Stimulated activated CD8-positive, alpha-beta memory T cell treated with anti-CD3 and anti-CD28 coated beads, Interleukin-15, amount 100 ng/mL, for 4 hours (primary cell): ENCODE results near the gene CSH2.
A peak's percentile ranks its signal among the peaks of the same experiment; 100 is the strongest.
"Not testable (repeated sequence)": the region's sequence is repeated elsewhere in the genome, so short reads cannot be mapped to it uniquely, and the experiment has no call there.

Experiments used
- DNase-seq, 2 donors: peaks; one replicate each; pipeline ENCODE4 v3.0.0-alpha.2; 2020; ENCODE audit warnings: low read depth in 2 of 2

Gene CSH2

DNA sequence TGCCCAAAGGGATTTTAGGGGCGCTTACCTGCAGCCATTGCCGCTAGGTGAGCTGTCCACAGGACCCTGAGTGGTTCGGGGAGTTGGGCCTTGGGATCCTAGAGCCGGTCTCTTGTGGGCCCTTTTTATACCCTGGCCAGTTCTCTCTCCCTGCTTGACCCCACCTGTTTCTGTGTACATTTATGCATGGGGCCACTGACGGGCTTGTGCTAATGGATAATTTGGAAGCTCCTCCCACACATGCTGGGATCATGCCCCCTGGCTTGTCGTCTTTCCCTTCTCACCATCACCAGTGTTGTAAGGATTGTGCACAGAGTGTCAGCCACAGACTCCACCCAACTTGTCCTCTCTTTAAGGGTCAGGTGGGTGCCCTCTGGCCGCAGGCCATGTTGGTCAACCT lies at the start of gene CSH2:
CSH2 (minus strand) TSS at position 101 of the 400 bp plus-strand sequence; CDS start at position 38, 63 bp downstream.
- not testable (repeated sequence) for DNase-seq

GRCh38 chr17:63922402-63922801 lies 48.9 kb upstream of the CSH2 start:
- not testable (repeated sequence) for DNase-seq

GRCh38 chr17:63920779-63921178 lies 47.3 kb upstream of the CSH2 start:
- not testable (repeated sequence) for DNase-seq

DNA sequence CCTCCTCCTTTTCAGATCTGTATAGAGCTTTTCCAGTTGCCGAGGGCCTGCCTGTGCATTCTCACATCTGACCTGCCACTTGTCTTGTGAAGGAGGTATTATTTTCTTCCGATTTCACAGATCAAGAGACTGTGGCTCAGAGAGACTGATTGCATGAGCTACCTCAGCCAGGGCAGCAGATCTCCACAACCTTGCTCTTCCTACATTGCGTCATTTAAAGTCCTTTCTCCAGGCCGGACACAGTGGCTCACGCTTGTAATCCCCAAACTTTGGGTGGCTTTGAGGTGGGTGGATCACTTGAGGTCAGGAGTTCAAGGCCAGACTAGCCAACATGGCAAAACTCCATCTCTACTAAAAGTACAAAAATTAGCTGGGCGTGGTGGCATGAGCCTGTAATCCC lies 46.6 kb upstream of the CSH2 start:
- DNase-seq = not testable (repeated sequence)

- DNase-seq = peak; percentile 24 to 50
These were observed 45.8 kb upstream of the CSH2 start for GRCh38 chr17:63919311-63919723.

- not testable (repeated sequence) for DNase-seq
These were observed 45.4 kb upstream of the CSH2 start, which contains the start of gene GH1 for GRCh38 chr17:63918789-63919305. Gene GH1, minus strand, starts transcription at chr17:63918839. Its CDS starts 63 bp downstream, at chr17:63918776.

- DNase-seq = no peak
These were observed 44.8 kb upstream of the CSH2 start for GRCh38 chr17:63918305-63918704.

GRCh38 chr17:63917646-63918045 lies 44.2 kb upstream of the CSH2 start:
- DNase-seq = no peak

DNA sequence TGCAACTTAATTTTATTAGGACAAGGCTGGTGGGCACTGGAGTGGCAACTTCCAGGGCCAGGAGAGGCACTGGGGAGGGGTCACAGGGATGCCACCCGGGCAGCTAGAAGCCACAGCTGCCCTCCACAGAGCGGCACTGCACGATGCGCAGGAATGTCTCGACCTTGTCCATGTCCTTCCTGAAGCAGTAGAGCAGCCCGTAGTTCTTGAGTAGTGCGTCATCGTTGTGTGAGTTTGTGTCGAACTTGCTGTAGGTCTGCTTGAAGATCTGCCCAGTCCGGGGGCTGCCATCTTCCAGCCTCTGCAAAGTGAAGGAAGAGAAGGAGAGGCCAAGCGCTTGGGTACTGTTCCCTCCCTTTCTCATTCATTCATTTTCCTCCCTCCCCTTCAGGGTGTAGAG lies 43.7 kb upstream of the CSH2 start:
- DNase-seq = not testable (repeated sequence)

DNA sequence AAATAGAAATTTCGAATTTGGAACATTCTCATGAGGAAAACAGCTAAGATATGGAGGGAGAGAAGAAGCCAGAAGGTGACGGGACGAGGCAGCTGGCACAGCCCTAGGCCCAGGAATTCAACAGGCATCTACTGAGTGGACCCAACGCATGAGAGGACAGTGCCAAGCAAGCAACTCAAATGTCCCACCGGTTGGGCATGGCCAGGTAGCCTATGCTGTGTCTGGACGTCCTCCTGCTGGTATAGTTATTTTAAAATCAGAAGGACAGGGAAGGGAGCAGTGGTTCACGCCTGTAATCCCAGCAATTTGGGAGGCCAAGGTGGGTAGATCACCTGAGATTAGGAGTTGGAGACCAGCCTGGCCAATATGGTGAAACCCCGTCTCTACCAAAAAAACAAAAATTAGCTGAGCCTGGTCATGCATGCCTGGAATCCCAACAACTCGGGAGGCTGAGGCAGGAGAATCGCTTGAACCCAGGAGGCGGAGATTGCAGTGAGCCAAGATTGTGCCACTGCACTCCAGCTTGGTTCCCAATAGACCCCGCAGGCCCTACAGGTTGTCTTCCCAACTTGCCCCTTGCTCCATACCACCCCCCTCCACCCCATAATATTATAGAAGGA lies 43.2 kb upstream of the CSH2 start:
- no peak for DNase-seq

GRCh38 chr17:63915753-63916152 lies 42.3 kb upstream of the CSH2 start:
- not testable (repeated sequence) for DNase-seq

GRCh38 chr17:63914471-63914870 lies 41.0 kb upstream of the CSH2 start:
- no peak for DNase-seq

GRCh38 chr17:63911657-63912100 lies 38.2 kb upstream of the CSH2 start:
- DNase-seq = peak in 1 of 2 donors; percentile 44

DNA sequence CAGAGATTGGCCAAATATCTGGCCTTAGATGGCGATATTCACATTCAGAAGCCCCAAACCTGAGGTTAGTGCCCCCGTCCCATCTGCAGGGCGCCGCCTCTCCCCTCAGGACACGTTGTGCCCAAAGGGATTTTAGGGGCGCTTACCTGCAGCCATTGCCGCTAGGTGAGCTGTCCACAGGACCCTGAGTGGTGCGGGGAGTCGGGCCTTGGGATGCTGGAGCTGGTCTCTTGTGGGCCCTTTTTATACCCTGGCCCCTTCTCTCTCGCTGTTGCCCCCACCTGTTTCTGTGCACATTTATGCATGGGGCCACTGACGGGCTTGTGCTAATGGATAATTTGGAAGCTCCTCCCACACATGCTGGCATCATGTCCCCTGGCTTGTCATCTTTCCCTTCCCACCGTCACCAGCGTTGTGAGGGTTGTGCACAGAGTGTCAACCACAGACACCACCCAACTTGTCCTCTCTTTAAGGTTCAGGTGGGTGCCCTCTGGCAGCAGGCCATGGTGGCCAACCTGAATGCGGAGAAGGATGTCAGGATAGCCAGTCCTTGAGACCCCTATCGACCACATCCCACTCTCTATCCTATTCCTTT lies 37.7 kb upstream of the CSH2 start, which contains the start of gene CSHL1:
CSHL1 (minus strand) TSS at position 218 of the 595 bp plus-strand sequence; CDS start at position 156, 62 bp downstream.
- DNase-seq = no peak

DNA sequence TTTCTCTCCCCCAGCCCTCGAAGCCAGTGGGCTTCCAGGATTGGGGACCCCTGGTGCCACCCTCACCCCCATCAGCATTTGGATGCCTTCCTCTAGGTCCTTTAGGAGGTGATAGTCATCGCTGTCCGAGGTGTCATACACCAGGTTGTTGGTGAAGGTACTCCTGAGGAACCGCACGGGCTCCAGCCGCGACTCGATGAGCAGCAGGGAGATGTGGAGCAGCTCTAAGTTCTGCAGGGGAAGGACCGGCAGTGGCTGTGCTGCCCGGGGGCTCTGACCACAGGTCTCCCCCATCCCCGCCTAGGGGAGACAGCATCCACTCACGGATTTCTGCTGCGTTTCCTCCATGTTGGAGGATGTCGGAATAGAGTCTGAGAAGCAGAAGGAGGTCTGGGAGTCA lies 36.6 kb upstream of the CSH2 start:
- no peak for DNase-seq

GRCh38 chr17:63909586-63909985 lies 36.1 kb upstream of the CSH2 start:
- DNase-seq = not testable (repeated sequence)

DNA sequence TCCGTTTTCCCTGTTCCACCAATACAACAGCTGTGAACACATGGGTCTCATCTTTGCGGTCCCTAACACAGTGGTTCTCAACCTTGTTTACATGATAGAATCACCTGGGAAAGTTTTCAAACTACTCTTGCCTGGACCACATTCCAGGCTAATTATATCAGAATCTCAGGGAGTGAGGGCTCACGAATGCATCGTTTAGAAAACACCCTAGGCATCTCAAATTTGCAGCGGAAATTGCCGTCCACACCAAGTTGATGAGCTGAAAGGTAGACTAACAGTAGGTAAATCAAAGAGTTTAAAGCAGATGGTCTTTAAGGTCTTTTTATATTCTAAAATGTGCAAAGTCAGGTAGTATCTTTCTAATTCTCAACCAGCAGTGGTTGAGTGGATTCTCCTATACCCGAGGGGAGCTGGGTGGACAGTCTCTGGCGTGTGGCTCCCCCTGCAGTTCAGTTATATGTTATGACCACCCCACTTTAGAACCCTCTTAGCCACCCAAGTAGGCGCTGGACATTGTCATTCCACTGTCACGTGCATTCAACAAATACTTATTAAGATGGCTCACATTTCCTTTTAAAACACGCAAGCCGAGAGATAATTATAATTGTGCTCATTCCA lies 33.8 kb upstream of the CSH2 start:
- DNase-seq = not testable (repeated sequence)

DNA sequence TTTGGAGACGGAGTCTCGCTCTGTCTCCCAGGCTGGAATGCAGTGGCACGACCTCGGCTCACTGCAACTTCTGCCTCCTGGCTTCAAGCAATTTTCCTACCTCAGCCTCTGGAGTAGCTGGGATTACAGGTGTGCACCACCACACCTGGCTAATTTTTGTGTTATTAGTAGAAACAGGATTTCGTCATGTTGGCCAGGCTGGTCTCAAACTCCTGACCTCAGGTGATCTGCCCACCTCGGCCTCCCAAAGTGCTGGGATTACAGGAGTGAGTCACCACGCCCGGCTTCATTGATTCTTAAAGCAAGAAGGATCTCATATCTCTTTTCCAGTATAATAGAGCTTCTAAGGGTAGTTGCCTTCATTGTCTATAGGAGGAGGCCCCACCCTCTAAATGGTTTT lies 31.3 kb upstream of the CSH2 start:
- DNase-seq = not testable (repeated sequence)

- not testable (repeated sequence) for DNase-seq
These were observed 30.3 kb upstream of the CSH2 start for GRCh38 chr17:63903787-63904201.

DNA sequence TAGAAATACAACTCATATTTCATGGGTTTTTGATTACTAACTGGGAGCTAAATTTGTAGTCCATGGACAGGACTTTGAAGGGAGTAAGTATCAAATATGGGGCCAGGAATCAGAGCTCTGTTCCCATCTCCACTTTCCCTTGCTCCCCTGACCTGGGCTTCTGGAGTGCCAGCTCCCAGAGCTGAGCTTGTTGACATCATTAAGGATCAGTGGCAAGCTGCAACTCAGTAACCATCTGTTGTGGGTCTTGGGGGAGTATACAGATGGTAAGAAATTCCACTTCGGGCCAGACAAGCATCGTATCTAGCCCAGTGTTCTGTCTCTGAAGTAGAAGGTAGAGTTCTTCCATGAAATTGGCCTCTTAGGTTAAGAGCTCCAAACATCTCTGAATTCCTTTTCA lies 28.5 kb upstream of the CSH2 start:
- DNase-seq = not testable (repeated sequence)

- not testable (repeated sequence) for DNase-seq
These were observed 25.7 kb upstream of the CSH2 start for GRCh38 chr17:63898899-63899798.
